ENCODE results near the gene AUTS2.

The AUTS2 gene

DNA sequence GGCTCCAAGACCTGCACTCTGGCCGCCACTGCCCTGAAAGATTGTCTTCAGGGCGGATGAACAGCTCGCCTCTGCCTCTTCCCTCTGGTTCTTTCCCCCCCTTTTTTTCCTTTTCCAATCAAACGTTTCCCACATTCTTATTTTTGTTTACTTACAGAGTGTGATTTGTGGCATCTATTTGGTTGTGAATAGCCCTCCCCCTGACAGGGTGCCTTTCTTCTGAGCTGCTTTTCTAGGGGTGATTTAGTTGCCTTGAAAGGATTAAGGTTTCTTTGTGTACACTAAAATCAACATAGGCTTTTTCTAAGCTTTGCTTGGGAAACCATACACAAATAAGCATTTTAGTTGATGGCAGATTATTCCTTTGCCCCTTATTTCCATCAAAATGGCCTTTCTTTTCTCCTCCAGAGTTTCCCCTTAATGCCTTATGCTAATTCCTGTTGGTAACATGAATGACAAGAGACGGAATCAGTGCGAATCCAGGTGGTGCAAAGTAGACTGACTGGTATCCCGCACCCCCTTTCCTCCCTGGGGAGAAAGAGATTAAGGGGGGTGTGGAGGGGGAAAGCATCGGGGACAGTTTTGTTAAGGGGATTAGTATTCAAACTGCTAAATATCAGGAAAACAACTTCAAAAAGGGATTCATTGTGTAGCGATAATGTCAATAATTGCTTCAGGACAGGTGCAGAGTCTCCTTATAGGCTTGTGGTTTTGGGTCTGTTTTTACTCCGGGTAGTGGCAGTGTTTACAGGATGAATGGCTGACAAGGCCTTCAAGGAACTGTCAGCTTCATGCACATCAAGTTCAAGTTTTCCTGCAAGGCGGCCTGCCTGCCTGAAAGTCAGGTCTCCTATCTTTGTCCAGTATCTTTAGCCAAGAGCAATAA lies 1102.0 kb downstream of the AUTS2 start:
- no peak overlapping the region for H3K27ac Mint-ChIP-seq
- H3K27me3 Mint-ChIP-seq (ENCODE audit: low read depth): peaks cover 16% of the 10 kb centered on the region
- peaks cover 31% of the 10 kb centered on the region for H3K36me3 Mint-ChIP-seq (ENCODE audit: low read depth)
- TF ChIP-seq, protein P1, sequence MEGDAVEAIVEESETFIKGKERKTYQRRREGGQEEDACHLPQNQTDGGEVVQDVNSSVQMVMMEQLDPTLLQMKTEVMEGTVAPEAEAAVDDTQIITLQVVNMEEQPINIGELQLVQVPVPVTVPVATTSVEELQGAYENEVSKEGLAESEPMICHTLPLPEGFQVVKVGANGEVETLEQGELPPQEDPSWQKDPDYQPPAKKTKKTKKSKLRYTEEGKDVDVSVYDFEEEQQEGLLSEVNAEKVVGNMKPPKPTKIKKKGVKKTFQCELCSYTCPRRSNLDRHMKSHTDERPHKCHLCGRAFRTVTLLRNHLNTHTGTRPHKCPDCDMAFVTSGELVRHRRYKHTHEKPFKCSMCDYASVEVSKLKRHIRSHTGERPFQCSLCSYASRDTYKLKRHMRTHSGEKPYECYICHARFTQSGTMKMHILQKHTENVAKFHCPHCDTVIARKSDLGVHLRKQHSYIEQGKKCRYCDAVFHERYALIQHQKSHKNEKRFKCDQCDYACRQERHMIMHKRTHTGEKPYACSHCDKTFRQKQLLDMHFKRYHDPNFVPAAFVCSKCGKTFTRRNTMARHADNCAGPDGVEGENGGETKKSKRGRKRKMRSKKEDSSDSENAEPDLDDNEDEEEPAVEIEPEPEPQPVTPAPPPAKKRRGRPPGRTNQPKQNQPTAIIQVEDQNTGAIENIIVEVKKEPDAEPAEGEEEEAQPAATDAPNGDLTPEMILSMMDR (IDR thresholded peaks at IDR 0.05; ENCODE audit: unreplicated experiment in 3 of 3): no peak
- no peaks in the 10 kb centered on the region for H3K9me3 Mint-ChIP-seq
- H3K4me1 Mint-ChIP-seq: peaks cover 33% of the 10 kb centered on the region
- no peak overlapping the region for H3K4me3 Mint-ChIP-seq

DNA sequence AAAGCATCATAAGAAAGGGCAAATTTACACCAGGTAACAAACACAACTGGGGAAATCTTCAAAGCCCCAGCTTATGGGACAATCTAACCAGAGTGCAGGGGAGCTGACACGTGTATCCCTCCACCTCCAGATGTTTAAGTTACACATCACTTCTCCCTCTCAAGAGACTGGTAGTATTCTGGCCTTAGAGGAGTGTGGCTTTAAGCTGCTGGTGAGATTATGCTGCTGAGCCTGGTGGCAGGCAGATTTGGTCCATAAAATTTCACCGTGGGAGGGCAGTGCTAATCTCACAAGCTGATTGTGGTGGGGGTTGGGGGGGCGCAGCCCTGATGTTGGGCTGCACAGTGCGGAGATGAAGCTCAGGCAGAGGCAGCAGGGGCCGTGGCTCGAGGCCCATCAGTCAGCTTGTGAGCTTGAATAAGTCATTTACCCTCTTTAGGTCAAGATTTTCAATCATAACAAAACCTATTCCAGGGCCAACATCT lies 1102.7 kb downstream of the AUTS2 start:
- TF ChIP-seq, protein P1 (IDR thresholded peaks at IDR 0.05; ENCODE audit: unreplicated experiment in 3 of 3): no peak
- Mint-ChIP-seq H3K9me3 (no peaks in the 10 kb centered on the region), H3K36me3 (ENCODE audit: low read depth) (peaks cover 35% of the 10 kb centered on the region), H3K4me3 (no peak overlapping the region), H3K27ac (no peak overlapping the region), H3K4me1 (peaks cover 40% of the 10 kb centered on the region), H3K27me3 (ENCODE audit: low read depth) (peaks cover 10% of the 10 kb centered on the region)

DNA sequence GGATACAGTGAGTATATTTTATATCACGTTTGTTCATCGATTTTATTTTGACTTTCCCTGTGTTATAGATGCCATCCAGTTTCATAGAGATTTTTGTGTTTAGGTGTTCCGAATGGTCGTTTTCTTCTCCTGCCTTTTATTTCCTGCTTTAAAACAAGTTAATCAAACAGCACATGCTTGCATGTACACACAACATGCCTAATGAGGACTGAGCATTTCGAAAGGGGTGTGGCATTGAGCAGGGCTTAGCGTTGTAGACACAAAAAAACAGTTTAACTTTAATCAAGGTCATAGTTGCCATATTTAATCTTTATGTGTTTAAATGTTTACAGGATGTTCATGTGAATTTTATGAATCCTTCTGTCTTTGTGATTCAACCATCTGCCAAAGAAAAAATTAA lies 1103.2 kb downstream of the AUTS2 start:
- H3K9me3 Mint-ChIP-seq: no peaks in the 10 kb centered on the region
- TF ChIP-seq, protein P1 (IDR thresholded peaks at IDR 0.05; ENCODE audit: unreplicated experiment in 3 of 3): no peak
- H3K36me3 Mint-ChIP-seq (ENCODE audit: low read depth): peaks cover 37% of the 10 kb centered on the region
- H3K27ac Mint-ChIP-seq: no peak overlapping the region
- no peak overlapping the region for H3K4me3 Mint-ChIP-seq
- H3K27me3 Mint-ChIP-seq (ENCODE audit: low read depth): peaks cover 10% of the 10 kb centered on the region
- H3K4me1 Mint-ChIP-seq: peaks cover 43% of the 10 kb centered on the region

DNA sequence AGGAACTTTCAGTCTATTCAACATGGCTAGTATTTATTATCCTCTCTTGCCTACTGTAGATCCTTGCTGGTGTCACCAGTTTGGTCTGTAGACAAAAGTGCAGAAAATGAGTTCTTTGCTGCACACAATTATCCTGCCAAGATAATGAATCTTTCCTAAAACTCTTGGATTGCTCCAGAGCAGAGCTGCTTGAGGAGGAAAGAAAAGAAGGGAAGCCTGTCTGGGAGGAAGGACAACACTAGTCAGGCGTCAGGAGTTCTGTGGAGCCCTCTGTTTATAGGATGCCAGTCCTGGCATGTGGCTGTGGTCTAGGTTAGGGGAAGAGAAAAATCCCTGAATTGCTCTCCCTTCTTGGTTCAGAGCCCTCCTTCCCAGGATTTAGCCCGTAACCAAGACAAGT lies 1103.7 kb downstream of the AUTS2 start:
- peaks cover 43% of the 10 kb centered on the region for H3K4me1 Mint-ChIP-seq
- H3K27ac Mint-ChIP-seq: no peak overlapping the region
- no peaks in the 10 kb centered on the region for H3K9me3 Mint-ChIP-seq

DNA sequence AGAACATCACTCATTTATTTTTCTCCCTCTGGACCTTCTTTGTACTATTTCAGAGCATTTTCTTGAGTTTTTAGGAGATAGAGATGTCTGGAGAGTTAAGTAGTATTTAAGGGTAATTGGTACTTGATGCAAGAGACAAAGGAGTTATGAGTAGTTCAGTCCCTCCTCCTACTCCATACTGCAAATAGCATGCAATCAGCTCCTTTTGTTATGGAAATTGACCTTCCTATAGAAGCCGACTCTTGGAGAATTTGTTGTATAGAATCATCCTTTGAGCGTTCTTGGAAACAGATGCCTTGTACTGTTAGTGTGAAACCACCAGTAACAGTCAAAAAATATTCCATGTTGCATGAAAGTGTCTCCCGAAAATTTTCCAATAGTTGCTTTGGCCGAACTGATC lies 1105.5 kb downstream of the AUTS2 start:
- Mint-ChIP-seq H3K36me3 (ENCODE audit: low read depth) (peaks cover 40% of the 10 kb centered on the region), H3K4me1 (peaks cover 50% of the 10 kb centered on the region), H3K9me3 (no peaks in the 10 kb centered on the region), H3K4me3 (no peak overlapping the region), H3K27ac (no peak overlapping the region), H3K27me3 (ENCODE audit: low read depth) (no peaks in the 10 kb centered on the region)
- TF ChIP-seq, protein P1 (IDR thresholded peaks at IDR 0.05; ENCODE audit: unreplicated experiment in 3 of 3): no peak

More for the DNA sequence above, 1103.7 kb downstream of the AUTS2 start:
- Mint-ChIP-seq H3K4me3 (no peak overlapping the region), H3K27me3 (ENCODE audit: low read depth) (peaks cover 7% of the 10 kb centered on the region), H3K36me3 (ENCODE audit: low read depth) (peaks cover 37% of the 10 kb centered on the region)
- TF ChIP-seq, protein P1 (IDR thresholded peaks at IDR 0.05; ENCODE audit: unreplicated experiment in 3 of 3): no peak
